Endothelial cell of umbilical vein (primary cell): ENCODE results near the gene EHD2. TPM values are rescaled to one million over a fixed set of nuclear protein-coding genes. Genes with fewer than 3 reads are reported as not detected.

Experiments
- BruUV-seq: library from RNA; stranded (reverse); fragments of 400-500 nt; replicated peaks from 2 replicates; lab custom pipeline; 2021; lab: Mats Ljungman, UMichigan
- CTCF ChIA-PET: fragments of 300-600, 350-600 bp; sonication (Branson Sonifier 250); formaldehyde crosslinking; loops from one replicate; lab custom pipeline; 2021; ENCODE audit warnings: antibody characterized with exemption, inconsistent platforms; lab: Charles Lee
- POLR2A ChIA-PET: fragments of 300-600, 350-600 bp; sonication (Branson Sonifier 250); formaldehyde crosslinking; loops from one replicate; lab custom pipeline; 2021; ENCODE audit warnings: antibody characterized with exemption, inconsistent platforms; lab: Charles Lee
- DNase-seq: peaks from one replicate; pipeline ENCODE4 v3.0.0-alpha.2; 2011; ENCODE audit warnings: low read depth, low spot score
- FAIRE-seq: peaks from 2 replicates; lab custom pipeline; 2011; peaks lifted over from hg19 to GRCh38; lab: Jason Lieb, UNC
- H2AFZ ChIP-seq: 2 replicates; pipeline ENCODE4 v1.6.0; 2012; ENCODE audit warnings: low read depth, low read length, control low read depth, inconsistent platforms
- H3K27ac ChIP-seq: 2 replicates; pipeline ENCODE4 v1.5.1; 2011; ENCODE audit warnings: low read depth, mild to moderate bottlenecking, control low read depth, low read length, moderate library complexity; ENCODE audit not compliant: insufficient read depth
- H3K27me3 ChIP-seq, 2 experiments: 2 replicates each; pipeline versions ENCODE4 v1.6.0 to v1.6.1; 2011; ENCODE audit warnings: low read length in 2 of 2, mixed read lengths in 1 of 2; ENCODE audit not compliant: control insufficient read depth in 2 of 2, insufficient read depth in 2 of 2
- H3K36me3 ChIP-seq, 2 experiments: 2 replicates in 1 of 2; 3 replicates in 1 of 2; pipeline ENCODE4 v1.5.1; 2011; ENCODE audit warnings: low read length in 2 of 2, mild to moderate bottlenecking in 1 of 2, moderate library complexity in 1 of 2; ENCODE audit not compliant: control insufficient read depth in 2 of 2, insufficient read depth in 2 of 2; ENCODE audit errors: extremely low read depth in 1 of 2
- H3K4me1 ChIP-seq: 3 replicates; pipeline ENCODE4 v1.5.1; 2011; ENCODE audit warnings: mild to moderate bottlenecking, low read length; ENCODE audit not compliant: control insufficient read depth, insufficient read depth; ENCODE audit errors: extremely low read depth
- H3K4me2 ChIP-seq: 2 replicates; pipeline ENCODE4 v1.6.1; 2011; ENCODE audit warnings: low read length, control low read depth, mixed read lengths; ENCODE audit not compliant: insufficient read depth
- H3K4me3 ChIP-seq, 3 experiments: fragments of 200-600 bp in 1 of 3; sonication (generic), shearing (Covaris generic) in 1 of 3; replicated peaks in 1 of 3; 2 replicates each; pipeline ENCODE4 v1.5.1; 2011 to 2016; ENCODE audit warnings: control low read depth in 3 of 3, low read length in 3 of 3, mild to moderate bottlenecking in 2 of 3, inconsistent platforms in 1 of 3, low read depth in 1 of 3, moderate library complexity in 1 of 3; ENCODE audit not compliant: insufficient read depth in 1 of 3
- H3K79me2 ChIP-seq: 2 replicates; pipeline ENCODE4 v1.6.0; 2012; ENCODE audit warnings: low read length, inconsistent platforms; ENCODE audit not compliant: control insufficient read depth, insufficient read depth
- H3K9ac ChIP-seq: replicated peaks from 2 replicates; pipeline ENCODE3; 2011; ENCODE audit warnings: low read length, control low read depth; ENCODE audit not compliant: insufficient read depth; ENCODE audit errors: extremely low read depth
- H3K9me1 ChIP-seq: replicated peaks from 3 replicates; pipeline ENCODE4 v1.6.0; 2011; ENCODE audit warnings: mild to moderate bottlenecking, low read length; ENCODE audit not compliant: control insufficient read depth, insufficient read depth; ENCODE audit errors: extremely low read depth
- H3K9me3 ChIP-seq: replicated peaks from 2 replicates; pipeline ENCODE4 v1.5.1; 2012; ENCODE audit warnings: low read length, inconsistent platforms; ENCODE audit not compliant: control insufficient read depth, insufficient read depth
- H4K20me1 ChIP-seq: replicated peaks from 2 replicates; pipeline ENCODE3; 2011; ENCODE audit warnings: mild to moderate bottlenecking, low read length; ENCODE audit not compliant: control insufficient read depth, insufficient read depth; ENCODE audit errors: extremely low read depth
- EZH2 ChIP-seq: IDR thresholded peaks from 2 replicates; pipeline ENCODE4 v1.6.1; 2012; ENCODE audit warnings: borderline replicate concordance, low read depth, mild to moderate bottlenecking, moderate library complexity, low read length, inconsistent platforms; ENCODE audit not compliant: severe bottlenecking
- FOS ChIP-seq: IDR thresholded peaks from 2 replicates; pipeline ENCODE4 v1.6.1; 2011; ENCODE audit warnings: mild to moderate bottlenecking, low read length, moderate library complexity, borderline replicate concordance; ENCODE audit not compliant: insufficient read depth
- GATA2 ChIP-seq: IDR thresholded peaks from 2 replicates; pipeline ENCODE4 v1.7.0; 2011; ENCODE audit warnings: low read depth, mild to moderate bottlenecking, moderate library complexity, mixed read lengths, low read length; ENCODE audit not compliant: insufficient read length, insufficient read depth
- JUN ChIP-seq: IDR thresholded peaks from 2 replicates; pipeline ENCODE4 v1.6.1; 2011; ENCODE audit warnings: borderline replicate concordance, low read depth; ENCODE audit not compliant: insufficient read length, insufficient read depth
- MYC ChIP-seq: IDR thresholded peaks from one replicate; pipeline ENCODE4 v1.6.1; 2011; ENCODE audit warnings: mild to moderate bottlenecking, low read depth, low read length
- POLR2A ChIP-seq: IDR thresholded peaks from 2 replicates; pipeline ENCODE4 v1.6.1; 2012; ENCODE audit warnings: low read depth, mild to moderate bottlenecking, control low read depth, low read length
- POLR2AphosphoS5 ChIP-seq: IDR thresholded peaks from 2 replicates; pipeline ENCODE4 v1.6.1; 2012; ENCODE audit warnings: low read depth, mild to moderate bottlenecking, control low read depth, low read length, moderate library complexity; ENCODE audit not compliant: insufficient read depth
- dilution Hi-C: fragments of 300-500 bp; cut with MboI; formaldehyde crosslinking; loops from one replicate; pipeline ENCODE4 v1.15.0; 2019; ENCODE audit warnings: low sequenced_read_pairs; ENCODE audit not compliant: extremely low pct_ligation_motif_present
- intact Hi-C: fragments of 100-400 bp; cut with micrococcal nuclease; formaldehyde crosslinking; loops from one replicate; pipeline ENCODE4 v1.10.0; 2022
- polyA plus RNA-seq, 4 experiments: library from polyadenylated mRNA; depleted of rRNA in 3 of 4; stranded (reverse) in 3 of 4; unstranded in 1 of 4; fragments of >200 nt; gene quantifications; 2 replicates each; pipeline versions ENCODE4 v1.2.1 to v1.2.3, GENCODE V29; 2011 to 2012; ENCODE audit warnings: missing spikeins in 1 of 4
- total RNA-seq: library from RNA; stranded (reverse); gene quantifications from 2 replicates; pipeline ENCODE4 v1.2.3, GENCODE V29; 2021
- TF ChIP-seq, protein P1 (sequence below): IDR thresholded peaks from 2 replicates; pipeline ENCODE4 v1.6.1; 2011; ENCODE audit not compliant: insufficient read depth, insufficient read length
- TF ChIP-seq, protein P2 (sequence below), 2 donors: IDR thresholded peaks; 1 replicate in 1 of 2; 2 replicates in 1 of 2; pipeline ENCODE4 v1.5.1; 2011; ENCODE audit warnings: low read length in 2 of 2, mild to moderate bottlenecking in 2 of 2, moderate library complexity in 2 of 2, control low read depth in 1 of 2, inconsistent platforms in 1 of 2, low read depth in 1 of 2; ENCODE audit not compliant: insufficient read depth in 1 of 2; ENCODE audit errors: extremely low read depth in 1 of 2

Gene EHD2
- total and polyA plus RNA-seq, 2 donors (not counting 3 experiments of a cell fraction or from before 2014, with no cell fraction given), result 110 to 220 TPM

DNA sequence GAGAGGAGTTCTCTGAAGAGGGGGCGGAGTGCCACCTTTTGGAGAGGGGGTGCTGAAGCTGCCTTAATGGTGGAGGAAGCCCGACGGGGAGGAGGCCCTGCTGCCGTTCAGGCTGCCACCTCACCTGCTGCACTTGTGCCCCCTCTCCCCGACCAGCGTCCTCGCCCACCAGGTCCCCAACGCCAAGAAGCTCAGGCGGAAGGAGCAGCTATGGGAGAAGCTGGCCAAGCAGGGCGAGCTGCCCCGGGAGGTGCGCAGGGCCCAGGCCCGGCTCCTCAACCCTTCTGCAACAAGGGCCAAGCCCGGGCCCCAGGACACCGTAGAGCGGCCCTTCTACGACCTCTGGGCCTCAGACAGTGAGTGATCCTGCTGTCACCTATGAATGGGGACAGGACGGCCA, 37.5 kb downstream of the EHD2 start:
- peaks cover 23 to 55% of the 10 kb centered on the region in 2 experiments for H3K36me3 ChIP-seq
- peaks cover 7% of the 10 kb centered on the region for H3K4me1 ChIP-seq
- DNase-seq (no peak), FAIRE-seq (no peak)
- ChIA-PET POLR2A (no interaction called here), CTCF (interaction anchor here (0.9 to 8.7 kb wide), 3 partner anchors 32 to 43 kb away, joined by 3 to 258 read pairs (median 3); partner anchors contain the start of gene EHD2)
- TF ChIP-seq, protein P1, sequence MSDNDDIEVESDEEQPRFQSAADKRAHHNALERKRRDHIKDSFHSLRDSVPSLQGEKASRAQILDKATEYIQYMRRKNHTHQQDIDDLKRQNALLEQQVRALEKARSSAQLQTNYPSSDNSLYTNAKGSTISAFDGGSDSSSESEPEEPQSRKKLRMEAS, result no peak
- TF ChIP-seq POLR2A (no peak), POLR2AphosphoS5 (no peak), GATA2 (no peak), EZH2 (no peak), JUN (no peak), MYC (no peak), FOS (no peak)
- TF ChIP-seq, protein P2, sequence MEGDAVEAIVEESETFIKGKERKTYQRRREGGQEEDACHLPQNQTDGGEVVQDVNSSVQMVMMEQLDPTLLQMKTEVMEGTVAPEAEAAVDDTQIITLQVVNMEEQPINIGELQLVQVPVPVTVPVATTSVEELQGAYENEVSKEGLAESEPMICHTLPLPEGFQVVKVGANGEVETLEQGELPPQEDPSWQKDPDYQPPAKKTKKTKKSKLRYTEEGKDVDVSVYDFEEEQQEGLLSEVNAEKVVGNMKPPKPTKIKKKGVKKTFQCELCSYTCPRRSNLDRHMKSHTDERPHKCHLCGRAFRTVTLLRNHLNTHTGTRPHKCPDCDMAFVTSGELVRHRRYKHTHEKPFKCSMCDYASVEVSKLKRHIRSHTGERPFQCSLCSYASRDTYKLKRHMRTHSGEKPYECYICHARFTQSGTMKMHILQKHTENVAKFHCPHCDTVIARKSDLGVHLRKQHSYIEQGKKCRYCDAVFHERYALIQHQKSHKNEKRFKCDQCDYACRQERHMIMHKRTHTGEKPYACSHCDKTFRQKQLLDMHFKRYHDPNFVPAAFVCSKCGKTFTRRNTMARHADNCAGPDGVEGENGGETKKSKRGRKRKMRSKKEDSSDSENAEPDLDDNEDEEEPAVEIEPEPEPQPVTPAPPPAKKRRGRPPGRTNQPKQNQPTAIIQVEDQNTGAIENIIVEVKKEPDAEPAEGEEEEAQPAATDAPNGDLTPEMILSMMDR (IDR thresholded peaks at IDR 0.05; ENCODE audit: extremely low read depth in 1 of 2, insufficient read depth in 1 of 2, low read depth in 1 of 2, low read length in 2 of 2), result no peak
- peaks cover 34% of the 10 kb centered on the region for H3K79me2 ChIP-seq
- no peaks in the 10 kb centered on the region for H3K9me3 ChIP-seq
- no peak overlapping the region for H3K4me2 ChIP-seq
- H3K4me3 ChIP-seq, result no peak overlapping the region
- no peaks in the 10 kb centered on the region for H4K20me1 ChIP-seq
- intact Hi-C loops (no loop called here), dilution Hi-C loops (no loop called here)
- BruUV-seq, result no TSS peak
- no peaks in the 10 kb centered on the region for H3K9me1 ChIP-seq
- H3K27ac ChIP-seq, result no peak overlapping the region
- H3K9ac ChIP-seq, result no peak overlapping the region
- H2AFZ ChIP-seq, result no peak overlapping the region
- H3K27me3 ChIP-seq, result no peaks in the 10 kb centered on the region
